Panc1 (cell line): ENCODE data around the gene CD101. TPM values are rescaled to one million over a fixed set of nuclear protein-coding genes. Genes with fewer than 3 reads are reported as not detected.

Source experiments
- ATAC-seq: fragments of 200-7000 bp; cut with Tn5 transposase; 2 replicates; pipeline ENCODE4 v1.9.1; 2020; ENCODE audit warnings: mild to moderate bottlenecking, moderate library complexity
- BruUV-seq: library from RNA; stranded (reverse); fragments of 400-500 nt; replicated peaks from 2 replicates; lab custom pipeline; 2021; lab: Mats Ljungman, UMichigan
- CTCF ChIA-PET: fragments of 300-600 bp; sonication (Branson Sonifier 250); formaldehyde crosslinking; loops from one replicate; lab custom pipeline; 2022; ENCODE audit warnings: antibody characterized with exemption; lab: Charles Lee
- POLR2A ChIA-PET: fragments of 300-600 bp; sonication (Branson Sonifier 250); formaldehyde crosslinking; loops from one replicate; lab custom pipeline; 2022; ENCODE audit warnings: antibody characterized with exemption; lab: Charles Lee
- DNase-seq: peaks from one replicate; pipeline ENCODE4 v3.0.0-alpha.2; 2010; ENCODE audit warnings: low read depth, low spot score
- H3K27ac ChIP-seq: 2 replicates; pipeline ENCODE4 v1.5.1; 2011; ENCODE audit warnings: mild to moderate bottlenecking, low read length, inconsistent platforms
- H3K27me3 ChIP-seq: fragments of 200-500 bp; sonication (Bioruptor generic); 2 replicates; pipeline ENCODE4 v1.6.0; 2014; ENCODE audit warnings: low read length, inconsistent platforms; ENCODE audit not compliant: control insufficient read depth, insufficient read depth
- H3K36me3 ChIP-seq: fragments of 200-500 bp; sonication (Bioruptor generic); 2 replicates; pipeline ENCODE4 v1.5.1; 2014; ENCODE audit warnings: inconsistent platforms, mild to moderate bottlenecking, low read length, moderate library complexity; ENCODE audit not compliant: control insufficient read depth, insufficient read depth
- H3K4me1 ChIP-seq: 2 replicates; pipeline ENCODE4 v1.5.1; 2011; ENCODE audit warnings: inconsistent platforms, mild to moderate bottlenecking, low read length, moderate library complexity; ENCODE audit not compliant: control insufficient read depth, insufficient read depth
- H3K4me3 ChIP-seq, 2 experiments: 2 replicates each; pipeline ENCODE4 v1.5.1; 2011 to 2012; ENCODE audit warnings: low read depth in 2 of 2, low read length in 2 of 2, mild to moderate bottlenecking in 2 of 2, inconsistent platforms in 1 of 2, moderate library complexity in 1 of 2
- H3K9me3 ChIP-seq: fragments of 200-500 bp; sonication (Bioruptor generic); 2 replicates; pipeline ENCODE4 v1.5.1; 2014; ENCODE audit warnings: low read depth, mild to moderate bottlenecking, inconsistent platforms, low read length, moderate library complexity; ENCODE audit not compliant: control insufficient read depth, insufficient read depth
- POLR2AphosphoS5 ChIP-seq: IDR thresholded peaks from 2 replicates; pipeline ENCODE4 v1.6.1; 2012; ENCODE audit warnings: mild to moderate bottlenecking, low read depth, low read length, moderate library complexity
- SIN3A ChIP-seq: IDR thresholded peaks from 2 replicates; pipeline ENCODE4 v1.6.1; 2012; ENCODE audit warnings: low read depth, mild to moderate bottlenecking, low read length, moderate library complexity, borderline replicate concordance; ENCODE audit not compliant: insufficient read depth
- TCF7L2 ChIP-seq: IDR thresholded peaks from 2 replicates; pipeline ENCODE4 v1.6.1; 2011; ENCODE audit warnings: mild to moderate bottlenecking, low read depth, low read length, inconsistent platforms
- in situ Hi-C: cut with HindIII; loops from 2 replicates; pipeline ENCODE4 v1.10.0; 2016; ENCODE audit warnings: low sequenced_read_pairs, low pct_unique_long_range_greater_than_20kb
- intact Hi-C: fragments of 100-400 bp; cut with micrococcal nuclease; formaldehyde crosslinking; loops from one replicate; pipeline ENCODE4 v1.10.0; 2022; ENCODE audit not compliant: unreplicated experiment
- total RNA-seq: library from RNA; stranded (reverse); gene quantifications from one replicate; pipeline ENCODE4 v1.2.1, GENCODE V29; 2021; ENCODE audit not compliant: unreplicated experiment
- TF ChIP-seq, protein P1 (sequence below): fragments of 450-650 bp; IDR thresholded peaks from 2 replicates; pipeline ENCODE4 v1.5.1; 2017; ENCODE audit warnings: mild to moderate bottlenecking
- TF ChIP-seq, protein P2 (sequence below), 2 experiments: IDR thresholded peaks; 2 replicates each; pipeline ENCODE4 v1.6.1; 2011 to 2012; ENCODE audit warnings: low read depth in 2 of 2, control low read depth in 1 of 2, low read length in 1 of 2, mild to moderate bottlenecking in 1 of 2, moderate library complexity in 1 of 2; ENCODE audit not compliant: insufficient read depth in 1 of 2

Gene CD101
- total RNA-seq, 1 experiment from 2014 or later, result not detected

DNA sequence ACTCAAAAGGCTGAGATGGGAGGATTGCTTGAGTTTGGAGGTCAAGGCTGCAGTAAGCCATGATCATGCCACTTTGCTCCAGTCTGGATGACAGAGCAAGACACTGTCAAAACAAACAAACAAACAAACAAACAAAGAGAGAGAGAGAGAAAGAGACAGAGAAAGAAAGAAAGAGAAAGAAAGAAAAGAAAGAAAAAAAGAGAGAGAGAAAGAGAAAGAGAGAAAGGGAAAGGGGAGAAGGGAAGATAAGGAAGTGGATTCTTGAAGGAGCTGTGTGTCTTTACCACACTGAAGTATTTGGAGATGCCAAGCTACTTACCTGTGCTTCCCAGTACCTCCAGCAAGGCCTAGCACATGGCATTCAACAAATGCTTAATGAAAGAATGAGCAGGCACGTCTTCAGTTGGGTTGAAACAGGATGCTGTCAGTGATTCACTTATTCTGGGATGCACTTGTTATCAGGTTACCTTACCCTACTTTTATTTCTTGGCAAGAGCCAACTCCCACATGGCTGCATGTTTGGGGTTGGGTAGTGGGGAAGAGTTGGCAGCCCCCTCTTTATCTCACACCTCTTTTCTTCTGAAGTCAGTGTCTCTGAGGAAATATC is 28.8 kb downstream of the CD101 start:
- H3K36me3 ChIP-seq, result no peaks in the 10 kb centered on the region
- TF ChIP-seq SIN3A (no peak), TCF7L2 (no peak), POLR2AphosphoS5 (no peak)
- TF ChIP-seq, protein P1, sequence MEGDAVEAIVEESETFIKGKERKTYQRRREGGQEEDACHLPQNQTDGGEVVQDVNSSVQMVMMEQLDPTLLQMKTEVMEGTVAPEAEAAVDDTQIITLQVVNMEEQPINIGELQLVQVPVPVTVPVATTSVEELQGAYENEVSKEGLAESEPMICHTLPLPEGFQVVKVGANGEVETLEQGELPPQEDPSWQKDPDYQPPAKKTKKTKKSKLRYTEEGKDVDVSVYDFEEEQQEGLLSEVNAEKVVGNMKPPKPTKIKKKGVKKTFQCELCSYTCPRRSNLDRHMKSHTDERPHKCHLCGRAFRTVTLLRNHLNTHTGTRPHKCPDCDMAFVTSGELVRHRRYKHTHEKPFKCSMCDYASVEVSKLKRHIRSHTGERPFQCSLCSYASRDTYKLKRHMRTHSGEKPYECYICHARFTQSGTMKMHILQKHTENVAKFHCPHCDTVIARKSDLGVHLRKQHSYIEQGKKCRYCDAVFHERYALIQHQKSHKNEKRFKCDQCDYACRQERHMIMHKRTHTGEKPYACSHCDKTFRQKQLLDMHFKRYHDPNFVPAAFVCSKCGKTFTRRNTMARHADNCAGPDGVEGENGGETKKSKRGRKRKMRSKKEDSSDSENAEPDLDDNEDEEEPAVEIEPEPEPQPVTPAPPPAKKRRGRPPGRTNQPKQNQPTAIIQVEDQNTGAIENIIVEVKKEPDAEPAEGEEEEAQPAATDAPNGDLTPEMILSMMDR, result no peak
- TF ChIP-seq, protein P2, sequence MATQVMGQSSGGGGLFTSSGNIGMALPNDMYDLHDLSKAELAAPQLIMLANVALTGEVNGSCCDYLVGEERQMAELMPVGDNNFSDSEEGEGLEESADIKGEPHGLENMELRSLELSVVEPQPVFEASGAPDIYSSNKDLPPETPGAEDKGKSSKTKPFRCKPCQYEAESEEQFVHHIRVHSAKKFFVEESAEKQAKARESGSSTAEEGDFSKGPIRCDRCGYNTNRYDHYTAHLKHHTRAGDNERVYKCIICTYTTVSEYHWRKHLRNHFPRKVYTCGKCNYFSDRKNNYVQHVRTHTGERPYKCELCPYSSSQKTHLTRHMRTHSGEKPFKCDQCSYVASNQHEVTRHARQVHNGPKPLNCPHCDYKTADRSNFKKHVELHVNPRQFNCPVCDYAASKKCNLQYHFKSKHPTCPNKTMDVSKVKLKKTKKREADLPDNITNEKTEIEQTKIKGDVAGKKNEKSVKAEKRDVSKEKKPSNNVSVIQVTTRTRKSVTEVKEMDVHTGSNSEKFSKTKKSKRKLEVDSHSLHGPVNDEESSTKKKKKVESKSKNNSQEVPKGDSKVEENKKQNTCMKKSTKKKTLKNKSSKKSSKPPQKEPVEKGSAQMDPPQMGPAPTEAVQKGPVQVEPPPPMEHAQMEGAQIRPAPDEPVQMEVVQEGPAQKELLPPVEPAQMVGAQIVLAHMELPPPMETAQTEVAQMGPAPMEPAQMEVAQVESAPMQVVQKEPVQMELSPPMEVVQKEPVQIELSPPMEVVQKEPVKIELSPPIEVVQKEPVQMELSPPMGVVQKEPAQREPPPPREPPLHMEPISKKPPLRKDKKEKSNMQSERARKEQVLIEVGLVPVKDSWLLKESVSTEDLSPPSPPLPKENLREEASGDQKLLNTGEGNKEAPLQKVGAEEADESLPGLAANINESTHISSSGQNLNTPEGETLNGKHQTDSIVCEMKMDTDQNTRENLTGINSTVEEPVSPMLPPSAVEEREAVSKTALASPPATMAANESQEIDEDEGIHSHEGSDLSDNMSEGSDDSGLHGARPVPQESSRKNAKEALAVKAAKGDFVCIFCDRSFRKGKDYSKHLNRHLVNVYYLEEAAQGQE (IDR thresholded peaks at IDR 0.05; ENCODE audit: insufficient read depth in 1 of 2, low read depth in 2 of 2, low read length in 1 of 2), result no peak
- H3K4me3 ChIP-seq, result no peak overlapping the region
- H3K9me3 ChIP-seq, result no peaks in the 10 kb centered on the region
- CTCF ChIA-PET, result no interaction called here
- in situ Hi-C loops (no loop called here), intact Hi-C loops (no loop called here)
- POLR2A ChIA-PET, result no interaction called here
- no peaks in the 10 kb centered on the region for H3K27me3 ChIP-seq
- no peak overlapping the region for H3K27ac ChIP-seq
- no peaks in the 10 kb centered on the region for H3K4me1 ChIP-seq
- BruUV-seq, result no TSS peak
- no peak for DNase-seq
- ATAC-seq, result no peak

DNA sequence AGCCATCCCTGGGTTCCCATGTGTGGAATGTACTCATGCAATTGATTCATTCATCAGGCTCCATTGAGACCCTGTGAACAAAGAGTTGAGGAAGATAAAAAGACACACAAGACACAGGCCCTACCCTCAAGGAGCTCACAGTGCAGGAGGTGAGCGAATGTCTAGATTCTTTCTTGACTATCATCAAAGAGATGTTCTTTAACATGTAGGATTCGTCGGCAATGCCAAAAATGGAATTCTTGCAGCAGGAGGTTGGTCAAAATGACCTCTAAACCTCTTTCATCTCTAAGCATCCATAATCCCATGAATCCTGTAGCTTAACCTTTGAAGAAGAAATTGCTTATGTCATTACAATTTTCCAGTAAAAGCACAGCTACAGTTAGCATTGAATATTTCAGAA is 30.7 kb downstream of the CD101 start:
- BruUV-seq, result no TSS peak
- no peaks in the 10 kb centered on the region for H3K9me3 ChIP-seq
- CTCF ChIA-PET, result no interaction called here
- no peak overlapping the region for H3K27ac ChIP-seq
- in situ Hi-C loops, result no loop called here
- intact Hi-C loops, result no loop called here
- H3K4me3 ChIP-seq, result no peak overlapping the region
- H3K4me1 ChIP-seq, result no peaks in the 10 kb centered on the region
- H3K27me3 ChIP-seq, result no peaks in the 10 kb centered on the region
- ATAC-seq, result no peak
- POLR2A ChIA-PET, result no interaction called here
- TF ChIP-seq, protein P1, result no peak
- TF ChIP-seq SIN3A (no peak), POLR2AphosphoS5 (no peak), TCF7L2 (no peak)
- TF ChIP-seq, protein P2 (IDR thresholded peaks at IDR 0.05; ENCODE audit: insufficient read depth in 1 of 2, low read depth in 2 of 2, low read length in 1 of 2), result no peak
- no peaks in the 10 kb centered on the region for H3K36me3 ChIP-seq
- no peak for DNase-seq
